Liver (tissue), 9 donors: ENCODE data around the gene CNKSR1. TPM values are rescaled to one million over a fixed set of nuclear protein-coding genes. Genes with fewer than 3 reads are reported as not detected.

Source experiments
- DNase-seq: peaks from one replicate; pipeline ENCODE4 v3.0.0-alpha.2; 2017; ENCODE audit warnings: low spot score
- H3K27ac ChIP-seq, 2 donors: one replicate each; pipeline ENCODE4 v1.7.0; 2013; ENCODE audit warnings: inconsistent platforms in 2 of 2, low read length in 2 of 2, control low read depth in 1 of 2, low read depth in 1 of 2, mild to moderate bottlenecking in 1 of 2
- H3K27me3 ChIP-seq, 4 donors: one replicate each; pipeline versions ENCODE4 v1.6.1 to v1.7.0; 2013; ENCODE audit warnings: low read length in 3 of 4, inconsistent platforms in 1 of 4, mild to moderate bottlenecking in 1 of 4, moderate library complexity in 1 of 4; ENCODE audit not compliant: control insufficient read depth in 4 of 4, insufficient read depth in 4 of 4
- H3K36me3 ChIP-seq, 4 donors: one replicate each; pipeline versions ENCODE4 v1.6.1 to v1.7.0; 2013; ENCODE audit warnings: low read length in 3 of 4, mild to moderate bottlenecking in 3 of 4, low read depth in 1 of 4, moderate library complexity in 1 of 4; ENCODE audit not compliant: control insufficient read depth in 4 of 4, insufficient read depth in 3 of 4
- H3K4me1 ChIP-seq, 4 donors: one replicate each; pipeline versions ENCODE4 v1.6.1 to v1.7.0; 2013; ENCODE audit warnings: low read length in 3 of 4, mild to moderate bottlenecking in 3 of 4, moderate library complexity in 1 of 4; ENCODE audit not compliant: control insufficient read depth in 4 of 4, insufficient read depth in 4 of 4
- H3K4me3 ChIP-seq, 3 donors: one replicate each; pipeline versions ENCODE4 v1.6.1 to v1.7.0; 2013; ENCODE audit warnings: low read length in 3 of 3, control low read depth in 1 of 3, low read depth in 1 of 3, mild to moderate bottlenecking in 1 of 3
- H3K9ac ChIP-seq, 2 donors: one replicate each; pipeline ENCODE4 v1.7.0; 2013; ENCODE audit warnings: low read length in 2 of 2, mild to moderate bottlenecking in 2 of 2, moderate library complexity in 2 of 2, control low read depth in 1 of 2, low read depth in 1 of 2
- H3K9me3 ChIP-seq, 4 donors: one replicate each; pipeline versions ENCODE4 v1.6.1 to v1.7.0; 2013; ENCODE audit warnings: low read length in 3 of 4; ENCODE audit not compliant: control insufficient read depth in 4 of 4
- ATF3 ChIP-seq: IDR thresholded peaks from 2 replicates; pipeline ENCODE4 v1.6.1; 2016; ENCODE audit warnings: antibody characterized with exemption
- CTCF ChIP-seq: fragments of 150-350 bp; IDR thresholded peaks from 2 replicates; pipeline ENCODE4 v1.5.1; 2017; ENCODE audit warnings: improper control_type of control experiment, low read depth, low read length; ENCODE audit not compliant: missing input control
- FOXA2 ChIP-seq: IDR thresholded peaks from 2 replicates; pipeline ENCODE4 v1.6.1; 2016; ENCODE audit warnings: antibody characterized with exemption
- GABPA ChIP-seq, 2 donors: IDR thresholded peaks in 1 of 2; conservative IDR thresholded peaks in 1 of 2; 2 replicates each; pipeline ENCODE4 v1.6.1; 2016; ENCODE audit warnings: antibody characterized with exemption in 2 of 2, mild to moderate bottlenecking in 1 of 2, moderate library complexity in 1 of 2
- HNF4A ChIP-seq, 2 donors: conservative IDR thresholded peaks; 2 replicates each; pipeline ENCODE4 v1.6.1; 2016; ENCODE audit warnings: antibody characterized with exemption in 2 of 2, mild to moderate bottlenecking in 2 of 2
- MAX ChIP-seq: IDR thresholded peaks from 2 replicates; pipeline ENCODE4 v1.6.1; 2016; ENCODE audit warnings: antibody characterized with exemption
- NR2F2 ChIP-seq: IDR thresholded peaks from 2 replicates; pipeline ENCODE4 v1.6.1; 2016; ENCODE audit warnings: antibody characterized with exemption
- RAD21 ChIP-seq, 2 donors: IDR thresholded peaks; 2 replicates each; pipeline ENCODE4 v1.6.1; 2016; ENCODE audit warnings: antibody characterized with exemption in 2 of 2, mild to moderate bottlenecking in 2 of 2
- REST ChIP-seq: IDR thresholded peaks from 2 replicates; pipeline ENCODE4 v1.6.1; 2016; ENCODE audit warnings: antibody characterized with exemption, mild to moderate bottlenecking
- RXRA ChIP-seq, 2 donors: IDR thresholded peaks; 2 replicates each; pipeline ENCODE4 v1.6.1; 2017 to 2018; ENCODE audit warnings: antibody characterized with exemption in 2 of 2, mild to moderate bottlenecking in 1 of 2
- TAF1 ChIP-seq: conservative IDR thresholded peaks from 2 replicates; pipeline ENCODE4 v1.6.1; 2016; ENCODE audit warnings: antibody characterized with exemption, mild to moderate bottlenecking
- YY1 ChIP-seq: IDR thresholded peaks from 2 replicates; pipeline ENCODE4 v1.6.1; 2016; ENCODE audit warnings: antibody characterized with exemption, mild to moderate bottlenecking
- ZBTB33 ChIP-seq: IDR thresholded peaks from 2 replicates; pipeline ENCODE4 v1.6.1; 2016; ENCODE audit warnings: antibody characterized with exemption
- WGBS: extraction: QIAGEN DNeasy Blood & Tissue Kit; methylation state at CpG from one replicate; pipeline ENCODE4 v1.1.7; 2013; 5-methylcytosine and 5-hydroxymethylcytosine counted together
- polyA plus RNA-seq, 2 donors: library from polyadenylated mRNA; stranded (reverse) in 1 of 2; unstranded in 1 of 2; fragments of 200-250 nt in 1 of 2; fragments of >200 nt in 1 of 2; fragmentation: Nextera tagmentation in 1 of 2; extraction: Ambion mirVana in 1 of 2; gene quantifications; one replicate each; pipeline versions ENCODE4 v1.2.1 to v1.2.3, GENCODE V29; 2013 to 2015
- total RNA-seq, 2 donors: library from RNA; depleted of rRNA; stranded (reverse); fragments of >200 nt; gene quantifications; one replicate each; pipeline ENCODE4 v1.2.3, GENCODE V29; 2014
- donor health status: healthy.
- donor health status: healthy.
- donor health status: healthy.
- donor health status: healthy.
- donor health status: healthy.

The CNKSR1 gene
- total and polyA plus RNA-seq, 4 donors, result 0.48 to 2.2 (median 0.87) TPM

GRCh38 chr1:26142159-26142558 is 35.1 kb upstream of the CNKSR1 start (continued):
- TF ChIP-seq RXRA (IDR thresholded peaks at IDR 0.05), result no peak
- TF ChIP-seq RAD21 (IDR thresholded peaks at IDR 0.05), result no peak
- no peak for TF ChIP-seq CTCF
- no peak for TF ChIP-seq TAF1
- no peak for TF ChIP-seq YY1

GRCh38 chr1:26145041-26145959 is 32.0 kb upstream of the CNKSR1 start:
- Histone ChIP-seq H3K4me3 (no peak overlapping the region), H3K9ac (no peak overlapping the region), H3K36me3 (no peaks in the 10 kb centered on the region), H3K4me1 (no peaks in the 10 kb centered on the region), H3K27me3 (no peaks in the 10 kb centered on the region), H3K9me3 (no peaks in the 10 kb centered on the region), H3K27ac (no peak overlapping the region)
- DNase-seq, result peak; percentile 82
- WGBS, result 27% methylated on average over 19 of the region's 19 CpGs
- TF ChIP-seq NR2F2 (no peak), HNF4A (conservative IDR thresholded peaks at IDR 0.05) (no peak), MAX (no peak), ZBTB33 (no peak), RAD21 (IDR thresholded peaks at IDR 0.05) (peak; percentile 92 to 98), GABPA (IDR thresholded peaks at IDR 0.05 in 1 of 2, conservative IDR thresholded peaks at IDR 0.05 in 1 of 2) (no peak), ATF3 (no peak), TAF1 (no peak), CTCF (peak; percentile 71), REST (no peak), FOXA2 (no peak)
